ENCODE results near the gene NUP58. TPM values are rescaled to one million over a fixed set of nuclear protein-coding genes. Genes with fewer than 3 reads are reported as not detected.

Gene NUP58
- polyA plus RNA-seq, 1 donor: 40.8 TPM

- DNase-seq (ENCODE audit: low read depth): no peak
Observed at GRCh38 chr13:25377244-25377962, 76.0 kb downstream of the NUP58 start.

- DNase-seq (ENCODE audit: low read depth): no peak
Observed at GRCh38 chr13:25378528-25378927, 77.1 kb downstream of the NUP58 start.

DNA sequence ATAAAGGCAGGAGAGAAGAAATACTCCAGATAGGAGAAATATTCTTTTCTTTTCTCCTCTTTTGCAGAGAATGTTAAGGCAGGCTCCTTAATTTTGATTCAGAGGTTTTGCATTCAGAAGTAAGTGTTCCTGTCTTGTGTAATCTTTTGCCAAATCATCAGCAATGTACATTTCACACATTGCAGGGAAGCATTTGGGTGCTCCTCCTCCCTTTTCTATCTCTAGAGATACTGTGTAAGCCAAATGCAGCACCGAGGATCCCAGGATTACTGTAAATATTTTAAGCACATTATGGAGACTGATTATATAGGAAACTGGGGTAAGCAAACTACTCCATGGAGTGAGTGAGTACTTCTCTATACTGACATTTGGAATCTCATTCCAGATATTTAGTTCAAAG lies 77.6 kb downstream of the NUP58 start:
- no peak for DNase-seq (ENCODE audit: low read depth)

- DNase-seq (ENCODE audit: low read depth): no peak
Observed at GRCh38 chr13:25380082-25380481, 78.7 kb downstream of the NUP58 start.

- DNase-seq (ENCODE audit: low read depth): no peak
Observed at GRCh38 chr13:25380741-25381324, 79.4 kb downstream of the NUP58 start.

- no peak for DNase-seq (ENCODE audit: low read depth)
Observed at GRCh38 chr13:25384758-25385410, 83.5 kb downstream of the NUP58 start.

DNA sequence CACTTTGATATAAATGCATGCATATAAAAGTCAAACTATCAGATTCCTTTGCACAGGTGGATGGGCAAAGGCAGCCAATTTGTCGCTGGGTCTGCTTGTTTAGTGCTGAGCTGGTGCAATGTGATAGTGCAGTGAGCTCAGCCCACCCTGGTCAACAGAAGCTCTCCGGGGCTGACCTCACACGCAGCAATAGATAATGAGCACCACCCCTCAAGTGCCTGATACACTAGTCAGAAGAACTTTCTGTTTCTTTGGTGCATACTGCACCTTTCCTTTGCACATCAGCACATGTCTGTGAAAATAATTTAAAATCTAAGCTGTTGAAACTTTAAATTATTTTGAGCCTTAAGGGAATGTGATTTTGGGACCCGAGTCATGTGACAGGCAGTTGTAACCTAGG lies 90.5 kb downstream of the NUP58 start:
- no peak for DNase-seq (ENCODE audit: low read depth)

Other genes with a start within 250 kb of the NUP58 start
- 0.25 TPM for gene PABPC3, start 205.5 kb upstream of the NUP58 start, polyA plus RNA-seq (ENCODE audit: insufficient read length)
- 0.03 TPM for gene AMER2, start 129.3 kb upstream of the NUP58 start, polyA plus RNA-seq (ENCODE audit: insufficient read length)
- 10.6 TPM for gene MTMR6, start 14.1 kb upstream of the NUP58 start, polyA plus RNA-seq (ENCODE audit: insufficient read length)
- gene ATP8A2, start 70.3 kb downstream of the NUP58 start, polyA plus RNA-seq (ENCODE audit: insufficient read length): 2.1 TPM